Measurements from ENCODE around the gene TMEM253. TPM values are rescaled to one million over a fixed set of nuclear protein-coding genes. Genes with fewer than 3 reads are reported as not detected.

Gene TMEM253
- total and polyA plus RNA-seq, 2 experiments from 2014 or later: 4.9 to 5.4 TPM

DNA sequence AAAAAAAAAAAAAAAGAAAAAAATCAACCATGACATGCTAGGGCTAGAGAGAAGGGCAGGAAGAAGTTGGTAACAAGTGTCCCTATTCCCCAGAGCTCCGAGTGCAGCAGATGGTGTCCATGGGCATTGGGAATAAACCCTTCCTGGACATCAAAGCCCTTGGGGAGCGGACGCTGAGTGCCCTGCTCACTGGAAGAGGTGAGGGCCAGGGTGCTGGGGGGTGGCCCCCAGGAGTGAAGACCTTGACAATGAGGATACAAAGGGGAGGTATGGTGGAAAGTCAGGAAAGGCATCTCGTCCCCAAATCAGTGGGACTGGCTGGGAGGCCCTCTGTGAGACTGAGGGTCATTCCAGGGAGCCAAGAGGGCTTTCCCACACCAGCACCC, 14.0 kb upstream of the TMEM253 start:
- 99% methylated on average over 4 of the region's 4 CpGs for WGBS (ENCODE audit: low lambda C conversion rate, missing lambda C conversion rate)
- no peak overlapping the region for H3K27ac ChIP-seq
- no peaks in the 10 kb centered on the region for H3K4me1 ChIP-seq (ENCODE audit: insufficient read depth)
- no peak overlapping the region for H3K4me3 ChIP-seq
- H3K79me2 ChIP-seq: peaks cover under 1% of the 10 kb centered on the region
- H4K20me1 ChIP-seq (ENCODE audit: insufficient read depth, poor library complexity, severe bottlenecking): no peaks in the 10 kb centered on the region
- H3K4me2 ChIP-seq: no peak overlapping the region
- no peaks in the 10 kb centered on the region for H3K9me3 ChIP-seq (ENCODE audit: low read depth)
- no peaks in the 10 kb centered on the region for H3K36me3 ChIP-seq (replicated peaks; ENCODE audit: insufficient read depth, low read depth)
- TF ChIP-seq EZH2phosphoT487 (IDR thresholded peaks at IDR 0.05; ENCODE audit: low read depth, severe bottlenecking, unreplicated experiment) (no peak), EZH2 (IDR thresholded peaks at IDR 0.05; ENCODE audit: borderline replicate concordance) (no peak)
- TF ChIP-seq, protein P1, sequence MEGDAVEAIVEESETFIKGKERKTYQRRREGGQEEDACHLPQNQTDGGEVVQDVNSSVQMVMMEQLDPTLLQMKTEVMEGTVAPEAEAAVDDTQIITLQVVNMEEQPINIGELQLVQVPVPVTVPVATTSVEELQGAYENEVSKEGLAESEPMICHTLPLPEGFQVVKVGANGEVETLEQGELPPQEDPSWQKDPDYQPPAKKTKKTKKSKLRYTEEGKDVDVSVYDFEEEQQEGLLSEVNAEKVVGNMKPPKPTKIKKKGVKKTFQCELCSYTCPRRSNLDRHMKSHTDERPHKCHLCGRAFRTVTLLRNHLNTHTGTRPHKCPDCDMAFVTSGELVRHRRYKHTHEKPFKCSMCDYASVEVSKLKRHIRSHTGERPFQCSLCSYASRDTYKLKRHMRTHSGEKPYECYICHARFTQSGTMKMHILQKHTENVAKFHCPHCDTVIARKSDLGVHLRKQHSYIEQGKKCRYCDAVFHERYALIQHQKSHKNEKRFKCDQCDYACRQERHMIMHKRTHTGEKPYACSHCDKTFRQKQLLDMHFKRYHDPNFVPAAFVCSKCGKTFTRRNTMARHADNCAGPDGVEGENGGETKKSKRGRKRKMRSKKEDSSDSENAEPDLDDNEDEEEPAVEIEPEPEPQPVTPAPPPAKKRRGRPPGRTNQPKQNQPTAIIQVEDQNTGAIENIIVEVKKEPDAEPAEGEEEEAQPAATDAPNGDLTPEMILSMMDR (IDR thresholded peaks at IDR 0.05; ENCODE audit: poor library complexity): no peak
- no peak overlapping the region for H2AFZ ChIP-seq
- H3K27me3 ChIP-seq: no peaks in the 10 kb centered on the region
- H3K9me2 ChIP-seq (replicated peaks; ENCODE audit: insufficient read depth): no peaks in the 10 kb centered on the region
- no peak for DNase-seq (ENCODE audit: low spot score)

DNA sequence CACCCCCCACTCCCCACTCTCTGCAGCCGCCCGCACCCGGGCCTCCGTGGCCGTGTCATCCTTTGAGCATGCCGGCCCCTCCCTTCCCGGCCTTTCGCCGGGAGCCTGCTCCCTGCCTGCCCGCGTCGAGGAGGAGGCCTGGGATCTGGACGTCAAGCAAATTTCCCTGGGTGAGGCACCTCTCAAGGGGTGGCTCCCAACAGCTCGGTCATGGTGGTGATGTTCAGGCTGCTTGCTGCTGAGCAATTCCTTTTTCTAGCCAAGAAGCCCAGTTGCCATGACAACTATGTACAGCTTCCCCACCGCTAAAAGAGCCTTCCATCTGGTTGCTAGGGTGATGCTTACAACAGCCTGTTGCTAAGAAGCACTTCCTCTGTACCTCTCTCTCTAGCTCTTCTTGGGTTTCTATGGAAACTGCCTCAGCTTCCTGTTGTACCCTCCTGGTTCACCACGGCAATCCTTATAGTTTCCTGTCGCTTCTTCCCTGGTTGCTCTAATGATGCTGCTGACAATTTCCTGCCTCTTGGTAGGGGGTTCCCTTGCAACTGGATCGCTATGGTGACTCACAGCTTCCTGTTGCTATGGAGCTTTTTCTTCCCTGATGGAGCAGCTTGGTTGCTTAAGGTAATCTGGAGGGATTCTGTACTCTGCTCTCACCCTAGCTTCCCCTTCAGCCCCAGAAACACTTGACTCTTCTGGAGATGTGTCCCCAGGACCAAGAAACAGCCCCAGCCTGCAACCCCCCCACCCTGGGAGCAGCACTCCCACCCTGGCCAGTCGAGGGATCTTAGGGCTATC, 13.4 kb upstream of the TMEM253 start:
- Histone ChIP-seq H3K27ac (no peak overlapping the region), H3K4me2 (no peak overlapping the region), H3K4me3 (no peak overlapping the region), H3K9me2 (replicated peaks; ENCODE audit: insufficient read depth) (no peaks in the 10 kb centered on the region), H3K27me3 (no peaks in the 10 kb centered on the region), H3K79me2 (peaks cover 5% of the 10 kb centered on the region), H3K9me3 (ENCODE audit: low read depth) (no peaks in the 10 kb centered on the region), H3K36me3 (replicated peaks; ENCODE audit: insufficient read depth, low read depth) (no peaks in the 10 kb centered on the region), H4K20me1 (ENCODE audit: insufficient read depth, poor library complexity, severe bottlenecking) (no peaks in the 10 kb centered on the region), H2AFZ (no peak overlapping the region), H3K4me1 (ENCODE audit: insufficient read depth) (no peaks in the 10 kb centered on the region)
- 69% methylated on average over 19 of the region's 19 CpGs for WGBS (ENCODE audit: low lambda C conversion rate, missing lambda C conversion rate)
- TF ChIP-seq, protein P1 (IDR thresholded peaks at IDR 0.05; ENCODE audit: poor library complexity): no peak
- no peak for TF ChIP-seq EZH2 (IDR thresholded peaks at IDR 0.05; ENCODE audit: borderline replicate concordance)
- no peak for TF ChIP-seq EZH2phosphoT487 (IDR thresholded peaks at IDR 0.05; ENCODE audit: low read depth, severe bottlenecking, unreplicated experiment)
- DNase-seq (ENCODE audit: low spot score): peak; percentile 62

DNA sequence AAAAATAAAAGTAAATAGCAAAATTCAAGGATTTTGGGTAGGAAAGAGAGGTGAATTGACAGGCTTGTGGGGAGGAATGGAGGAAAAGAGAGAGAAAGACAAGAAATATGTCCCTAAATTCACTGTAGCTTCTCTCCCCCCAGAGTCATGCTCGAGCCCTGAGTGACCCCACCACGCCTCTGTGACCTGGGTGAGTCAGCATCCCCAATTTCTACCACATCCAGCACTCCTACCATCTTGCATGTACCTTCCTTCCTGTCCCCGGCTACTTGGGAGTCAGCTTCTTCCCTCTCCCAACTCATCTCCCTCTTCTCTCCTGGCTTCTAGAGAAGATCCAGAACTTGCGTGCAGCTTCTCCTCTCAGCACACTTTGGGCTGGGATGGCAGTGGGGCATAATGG, 12.2 kb upstream of the TMEM253 start:
- Histone ChIP-seq H3K36me3 (replicated peaks; ENCODE audit: insufficient read depth, low read depth) (no peaks in the 10 kb centered on the region), H4K20me1 (ENCODE audit: insufficient read depth, poor library complexity, severe bottlenecking) (peaks cover 5% of the 10 kb centered on the region), H3K27me3 (no peaks in the 10 kb centered on the region), H3K4me2 (no peak overlapping the region), H3K27ac (no peak overlapping the region), H3K4me3 (no peak overlapping the region), H3K4me1 (ENCODE audit: insufficient read depth) (peaks cover under 1% of the 10 kb centered on the region), H2AFZ (no peak overlapping the region), H3K9me2 (replicated peaks; ENCODE audit: insufficient read depth) (no peaks in the 10 kb centered on the region), H3K79me2 (peaks cover 15% of the 10 kb centered on the region), H3K9me3 (ENCODE audit: low read depth) (no peaks in the 10 kb centered on the region)
- no peak for DNase-seq (ENCODE audit: low spot score)
- 95% methylated on average over 4 of the region's 4 CpGs for WGBS (ENCODE audit: low lambda C conversion rate, missing lambda C conversion rate)
- TF ChIP-seq EZH2phosphoT487 (IDR thresholded peaks at IDR 0.05; ENCODE audit: low read depth, severe bottlenecking, unreplicated experiment): no peak
- TF ChIP-seq, protein P1 (IDR thresholded peaks at IDR 0.05; ENCODE audit: poor library complexity): no peak
- no peak for TF ChIP-seq EZH2 (IDR thresholded peaks at IDR 0.05; ENCODE audit: borderline replicate concordance)

All from hepatocyte (in vitro differentiated cells).